Lung (tissue), 12 donors: ENCODE results near the gene JPH2. TPM values are rescaled to one million over a fixed set of nuclear protein-coding genes. Genes with fewer than 3 reads are reported as not detected.

Experiments
- ATAC-seq: fragments of 200-7000 bp; cut with Tn5 transposase; one replicate; pipeline ENCODE4 v1.9.1; 2020; ENCODE audit warnings: moderate number of reproducible peaks; ENCODE audit not compliant: insufficient read depth, low FRiP score
- DNase-seq, 3 donors: peaks; one replicate each; pipeline ENCODE4 v3.0.0-alpha.2; 2013 to 2017
- H3K27ac ChIP-seq, 2 donors: one replicate each; pipeline ENCODE4 v1.5.1; 2013; ENCODE audit warnings: mild to moderate bottlenecking in 2 of 2, moderate library complexity in 2 of 2, control low read depth in 1 of 2, inconsistent platforms in 1 of 2, low read depth in 1 of 2, low read length in 1 of 2
- H3K27me3 ChIP-seq, 3 donors: one replicate each; pipeline ENCODE4 v1.5.1; 2013; ENCODE audit warnings: low read length in 2 of 3; ENCODE audit not compliant: control insufficient read depth in 3 of 3, insufficient read depth in 3 of 3
- H3K36me3 ChIP-seq, 4 donors: one replicate each; pipeline ENCODE4 v1.5.1; 2013; ENCODE audit warnings: low read length in 4 of 4, mild to moderate bottlenecking in 1 of 4, moderate library complexity in 1 of 4; ENCODE audit not compliant: control insufficient read depth in 4 of 4, insufficient read depth in 4 of 4
- H3K4me1 ChIP-seq, 5 donors: one replicate each; pipeline ENCODE4 v1.5.1; 2013; ENCODE audit warnings: low read length in 5 of 5, mild to moderate bottlenecking in 2 of 5, moderate library complexity in 1 of 5; ENCODE audit not compliant: control insufficient read depth in 5 of 5, insufficient read depth in 5 of 5
- H3K4me3 ChIP-seq: one replicate; pipeline ENCODE4 v1.5.1; 2013; ENCODE audit warnings: mild to moderate bottlenecking, control low read depth, moderate library complexity
- H3K9ac ChIP-seq, 2 donors: one replicate each; pipeline ENCODE4 v1.5.1; 2013; ENCODE audit warnings: low read length in 2 of 2, control low read depth in 1 of 2; ENCODE audit not compliant: insufficient read depth in 1 of 2
- H3K9me3 ChIP-seq, 4 donors: one replicate each; pipeline ENCODE4 v1.5.1; 2013; ENCODE audit warnings: low read length in 3 of 4, mild to moderate bottlenecking in 1 of 4, moderate library complexity in 1 of 4; ENCODE audit not compliant: control insufficient read depth in 4 of 4, insufficient read depth in 3 of 4
- WGBS, 2 donors: extraction: QIAGEN DNeasy Blood & Tissue Kit; methylation state at CpG; one replicate each; pipeline ENCODE4 v1.1.7; 2013; 5-methylcytosine and 5-hydroxymethylcytosine counted together
- polyA plus RNA-seq, 2 donors: library from polyadenylated mRNA; stranded (reverse); fragments of 200-250 nt; gene quantifications; one replicate each; pipeline ENCODE4 v1.2.1, GENCODE V29; 2013
- total RNA-seq, 2 donors: library from RNA; depleted of rRNA in 1 of 2; stranded (reverse); fragments of >200 nt in 1 of 2; gene quantifications; one replicate each; pipeline ENCODE4 v1.2.1, GENCODE V29; 2014 to 2021
- TF ChIP-seq, protein P1 (sequence below): IDR thresholded peaks from 2 replicates; pipeline ENCODE4 v1.5.1; 2012; ENCODE audit warnings: mild to moderate bottlenecking; ENCODE audit errors: control extremely low read depth, extremely low read depth
- donor health status: control.
- donor health status: control.
- donor health status: Bipolar disorder and iron deficiency.
- donor health status: healthy.
- donor health status: DM: yes; HTN: yes; CAD: no.

The JPH2 gene
- total and polyA plus RNA-seq, 4 donors: 2.5 to 9.2 (median 2.7) TPM

DNA sequence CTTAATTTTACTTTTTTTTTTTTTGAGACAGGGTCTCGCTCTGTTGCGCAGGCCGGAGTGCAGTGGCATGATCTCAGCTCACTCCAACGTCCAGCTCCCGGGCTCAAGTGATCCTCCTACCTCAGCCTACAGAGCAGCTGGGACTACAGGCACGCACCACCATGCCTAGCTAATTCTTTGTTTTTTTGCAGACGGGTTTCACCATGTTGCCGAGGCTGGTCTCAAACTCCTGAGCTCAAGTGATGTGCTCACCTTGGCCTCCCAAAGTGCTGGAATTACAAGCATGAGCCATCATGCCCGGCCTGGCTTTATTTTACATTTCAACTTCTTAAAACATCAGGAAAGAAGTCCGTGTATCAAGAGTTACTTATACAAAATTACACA lies 17.8 kb upstream of the JPH2 start:
- H3K36me3 ChIP-seq: peaks cover 7 to 24% (median 15%) of the 10 kb centered on the region in 4 donors
- H3K4me1 ChIP-seq: peaks cover 5 to 21% (median 12%) of the 10 kb centered on the region in 5 donors
- H3K9ac ChIP-seq: no peak overlapping the region

DNA sequence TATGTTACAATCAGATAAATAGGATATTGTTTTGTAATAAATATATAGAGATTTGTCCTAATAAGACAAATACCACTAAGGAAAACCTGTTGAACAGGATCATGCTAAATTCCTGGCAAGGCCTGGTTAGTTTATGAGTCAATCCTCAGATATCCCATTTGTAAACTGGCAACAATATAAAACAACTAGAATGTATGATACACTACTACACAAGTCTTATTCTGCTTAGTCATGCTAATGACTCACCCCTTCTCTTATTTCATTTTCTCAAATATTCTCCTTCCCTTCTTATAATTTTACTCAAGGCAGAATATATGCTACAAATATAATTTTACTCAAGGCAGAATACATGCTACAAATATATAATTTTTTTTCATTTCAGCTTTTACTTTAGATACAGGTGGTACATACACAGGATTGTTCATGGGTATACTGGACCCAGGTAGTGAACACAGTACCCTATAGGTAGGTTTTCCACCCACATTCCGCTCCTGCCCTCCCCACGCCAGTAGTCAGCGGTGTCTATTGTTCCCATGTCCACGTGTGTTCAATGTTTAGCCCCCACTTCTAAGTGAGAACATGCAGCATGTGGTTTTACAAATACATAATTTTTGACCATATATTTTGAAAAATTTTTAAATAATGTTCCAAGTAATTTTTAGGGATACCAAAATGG lies 17.3 kb upstream of the JPH2 start:
- Histone ChIP-seq H3K9ac (no peak overlapping the region), H3K36me3 (peaks cover 10 to 27% (median 20%) of the 10 kb centered on the region in 4 donors), H3K27me3 (no peaks in the 10 kb centered on the region), H3K4me1 (peaks cover 5 to 18% (median 12%) of the 10 kb centered on the region in 5 donors), H3K9me3 (no peaks in the 10 kb centered on the region), H3K4me3 (no peak overlapping the region), H3K27ac (peak overlapping the region; percentile 79 to 80)
- DNase-seq (no peak), ATAC-seq (peak; percentile 81)
- 88 to 93% methylated on average over 4 of the region's 4 CpGs for WGBS, 2 donors
- TF ChIP-seq, protein P1, sequence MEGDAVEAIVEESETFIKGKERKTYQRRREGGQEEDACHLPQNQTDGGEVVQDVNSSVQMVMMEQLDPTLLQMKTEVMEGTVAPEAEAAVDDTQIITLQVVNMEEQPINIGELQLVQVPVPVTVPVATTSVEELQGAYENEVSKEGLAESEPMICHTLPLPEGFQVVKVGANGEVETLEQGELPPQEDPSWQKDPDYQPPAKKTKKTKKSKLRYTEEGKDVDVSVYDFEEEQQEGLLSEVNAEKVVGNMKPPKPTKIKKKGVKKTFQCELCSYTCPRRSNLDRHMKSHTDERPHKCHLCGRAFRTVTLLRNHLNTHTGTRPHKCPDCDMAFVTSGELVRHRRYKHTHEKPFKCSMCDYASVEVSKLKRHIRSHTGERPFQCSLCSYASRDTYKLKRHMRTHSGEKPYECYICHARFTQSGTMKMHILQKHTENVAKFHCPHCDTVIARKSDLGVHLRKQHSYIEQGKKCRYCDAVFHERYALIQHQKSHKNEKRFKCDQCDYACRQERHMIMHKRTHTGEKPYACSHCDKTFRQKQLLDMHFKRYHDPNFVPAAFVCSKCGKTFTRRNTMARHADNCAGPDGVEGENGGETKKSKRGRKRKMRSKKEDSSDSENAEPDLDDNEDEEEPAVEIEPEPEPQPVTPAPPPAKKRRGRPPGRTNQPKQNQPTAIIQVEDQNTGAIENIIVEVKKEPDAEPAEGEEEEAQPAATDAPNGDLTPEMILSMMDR: no peak

More for the DNA sequence above, 17.8 kb upstream of the JPH2 start:
- no peak for DNase-seq
- WGBS, 2 donors: 92 to 95% methylated on average over 10 of the region's 10 CpGs
- no peak overlapping the region for H3K4me3 ChIP-seq
- TF ChIP-seq, protein P1: no peak
- no peaks in the 10 kb centered on the region for H3K9me3 ChIP-seq
- no peaks in the 10 kb centered on the region for H3K27me3 ChIP-seq
- ATAC-seq: no peak
- peak overlapping the region; percentile 19 to 79 for H3K27ac ChIP-seq

DNA sequence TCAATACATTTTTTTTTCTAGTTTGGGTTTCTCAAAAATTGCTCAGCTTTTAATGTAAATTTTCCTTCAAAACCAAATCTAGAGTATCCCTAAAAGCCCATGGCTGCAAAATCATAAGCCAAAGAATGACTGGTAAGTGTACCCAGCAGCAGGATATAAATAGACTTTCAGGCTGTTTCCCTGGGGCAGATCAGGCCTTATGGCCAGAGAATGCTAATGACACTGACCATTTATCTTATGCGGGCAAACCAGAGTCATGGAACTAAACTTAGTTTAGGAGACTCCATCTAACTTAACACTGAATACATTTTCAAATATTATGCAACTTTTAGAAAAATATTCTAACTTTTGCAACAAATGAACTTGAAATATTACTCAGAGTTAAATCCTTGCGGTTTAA lies 16.2 kb upstream of the JPH2 start:
- H3K9me3 ChIP-seq: no peaks in the 10 kb centered on the region
- H3K36me3 ChIP-seq: peaks cover 12 to 34% (median 25%) of the 10 kb centered on the region in 4 donors
- no peaks in the 10 kb centered on the region for H3K27me3 ChIP-seq
- TF ChIP-seq, protein P1: no peak
- WGBS, 2 donors: 78 to 79% methylated on average over 2 of the region's 2 CpGs
- ATAC-seq: no peak
- H3K27ac ChIP-seq: peak overlapping the region in 1 of 2 donors; percentile 40
- peaks cover 0 to 16% (median 6%) of the 10 kb centered on the region in 5 donors for H3K4me1 ChIP-seq
- DNase-seq: no peak
- H3K9ac ChIP-seq: no peak overlapping the region
- H3K4me3 ChIP-seq: no peak overlapping the region
